Osteocyte (in vitro differentiated cells): ENCODE measurements around the gene SEMA6B. TPM values are rescaled to one million over a fixed set of nuclear protein-coding genes. Genes with fewer than 3 reads are reported as not detected.
"Not testable (repeated sequence)": the region's sequence is repeated elsewhere in the genome, so short reads cannot be mapped to it uniquely, and the experiment has no call there.

Experiments
- DNase-seq: peaks from one replicate; pipeline ENCODE4 v3.0.0; 2021; ENCODE audit warnings: mixed read lengths; ENCODE audit not compliant: unreplicated experiment; ENCODE audit errors: extremely low spot score
- H3K27ac Mint-ChIP-seq: one replicate; pipeline ENCODE4 v1.8.0; 2021; ENCODE audit warnings: mild to moderate bottlenecking, mixed read lengths; ENCODE audit not compliant: unreplicated experiment
- H3K27me3 Mint-ChIP-seq: one replicate; pipeline ENCODE4 v1.8.0; 2021; ENCODE audit warnings: mixed read lengths; ENCODE audit not compliant: unreplicated experiment
- H3K36me3 Mint-ChIP-seq: one replicate; pipeline ENCODE4 v1.8.0; 2021; ENCODE audit warnings: mixed read lengths; ENCODE audit not compliant: unreplicated experiment
- H3K4me1 Mint-ChIP-seq: one replicate; pipeline ENCODE4 v1.8.0; 2021; ENCODE audit warnings: mixed read lengths; ENCODE audit not compliant: unreplicated experiment
- H3K4me3 Mint-ChIP-seq: one replicate; pipeline ENCODE4 v1.8.0; 2021; ENCODE audit warnings: mild to moderate bottlenecking, moderate library complexity, mixed read lengths; ENCODE audit not compliant: unreplicated experiment
- H3K9me3 Mint-ChIP-seq: one replicate; pipeline ENCODE4 v1.8.0; 2021; ENCODE audit warnings: mixed read lengths; ENCODE audit not compliant: unreplicated experiment
- CTCF ChIP-seq: fragments of 200-600 bp; sonication (generic); IDR thresholded peaks from 2 replicates; pipeline ENCODE4 v1.5.0; 2021; ENCODE audit warnings: antibody characterized with exemption, mild to moderate bottlenecking, moderate library complexity
- total RNA-seq: library from RNA; stranded (reverse); gene quantifications from 2 replicates; pipeline ENCODE4 v1.2.1, GENCODE V29; 2021

Gene SEMA6B
- total RNA-seq, 1 donor from 2014 or later, result 6.2 TPM

GRCh38 chr19:4529924-4530522, 29.5 kb downstream of the SEMA6B start:
- Mint-ChIP-seq H3K27me3 (peaks cover 12% of the 10 kb centered on the region), H3K9me3 (no peaks in the 10 kb centered on the region), H3K36me3 (no peaks in the 10 kb centered on the region), H3K4me1 (no peaks in the 10 kb centered on the region), H3K4me3 (no peak overlapping the region), H3K27ac (no peak overlapping the region)
- TF ChIP-seq CTCF, result no peak
- no peak for DNase-seq

- Mint-ChIP-seq H3K27me3 (peaks cover 7% of the 10 kb centered on the region), H3K27ac (no peak overlapping the region), H3K4me3 (no peak overlapping the region), H3K4me1 (no peaks in the 10 kb centered on the region), H3K36me3 (no peaks in the 10 kb centered on the region), H3K9me3 (no peaks in the 10 kb centered on the region)
- no peak for TF ChIP-seq CTCF
- DNase-seq, result no peak
Measured at GRCh38 chr19:4528843-4529242, 30.6 kb downstream of the SEMA6B start.

- H3K36me3 Mint-ChIP-seq, H3K9me3 Mint-ChIP-seq, H3K27me3 Mint-ChIP-seq, H3K4me3 Mint-ChIP-seq, H3K27ac Mint-ChIP-seq, DNase-seq, H3K4me1 Mint-ChIP-seq: not testable (repeated sequence)
Measured at GRCh38 chr19:4527377-4527776, 32.1 kb downstream of the SEMA6B start.

DNA sequence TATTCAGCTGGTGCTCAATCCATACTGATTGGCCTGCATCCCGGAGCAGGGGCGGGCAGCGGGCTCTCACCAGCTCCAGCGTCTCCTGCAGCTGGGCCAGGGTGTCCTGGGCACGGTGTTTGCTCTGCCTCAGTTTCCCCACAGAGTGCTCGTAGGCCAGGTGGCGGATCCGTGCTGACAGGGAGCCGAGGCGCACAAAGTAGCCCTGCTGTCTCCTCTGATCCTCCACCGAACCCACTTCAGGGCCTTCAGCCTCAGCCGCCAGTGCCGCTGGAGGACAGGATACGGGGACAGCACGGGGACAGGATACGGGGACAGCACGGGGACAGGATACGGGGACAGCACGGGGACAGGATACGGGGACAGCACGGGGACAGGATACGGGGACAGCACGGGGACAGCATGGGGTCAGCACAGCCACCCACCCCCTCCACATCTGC, 33.9 kb downstream of the SEMA6B start:
- no peak for TF ChIP-seq CTCF
- peaks cover 5% of the 10 kb centered on the region for H3K4me1 Mint-ChIP-seq
- DNase-seq, result no peak
- no peak overlapping the region for H3K4me3 Mint-ChIP-seq
- no peaks in the 10 kb centered on the region for H3K27me3 Mint-ChIP-seq
- H3K36me3 Mint-ChIP-seq, result no peaks in the 10 kb centered on the region
- no peaks in the 10 kb centered on the region for H3K9me3 Mint-ChIP-seq
- H3K27ac Mint-ChIP-seq, result no peak overlapping the region

- Mint-ChIP-seq H3K9me3 (no peaks in the 10 kb centered on the region), H3K4me1 (peaks cover 5% of the 10 kb centered on the region), H3K4me3 (no peak overlapping the region), H3K27ac (no peak overlapping the region), H3K36me3 (no peaks in the 10 kb centered on the region), H3K27me3 (no peaks in the 10 kb centered on the region)
- TF ChIP-seq CTCF, result peak; percentile 75
- DNase-seq, result no peak
Measured at GRCh38 chr19:4524808-4525562, 34.5 kb downstream of the SEMA6B start.
